TTC549 (cell line): ENCODE results near the gene ZBTB16.

Experiments used
- FAIRE-seq: peaks from 2 replicates; lab custom pipeline; 2012; peaks lifted over from hg19 to GRCh38; lab: Jason Lieb, UNC

The ZBTB16 gene

DNA sequence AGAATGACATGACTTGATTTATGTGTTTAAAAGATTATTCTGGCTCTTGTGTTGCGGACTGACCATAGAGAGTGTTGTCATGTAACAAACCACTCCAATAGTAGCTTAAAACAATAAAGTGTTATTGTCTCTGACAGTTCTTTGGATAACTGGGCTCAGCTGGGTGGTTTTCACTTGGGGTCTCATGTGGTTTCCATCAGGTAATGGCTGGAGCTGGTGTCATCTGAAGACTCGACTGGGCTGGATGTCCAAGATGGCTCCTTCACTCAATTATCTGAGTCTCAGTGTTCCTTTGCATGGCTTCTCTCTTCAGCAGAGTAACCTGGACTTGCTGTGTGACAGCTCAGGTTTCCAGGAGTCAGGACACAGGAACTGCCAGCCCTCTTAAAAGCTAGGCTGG, 132.4 kb downstream of the ZBTB16 start:
- FAIRE-seq, result no peak

DNA sequence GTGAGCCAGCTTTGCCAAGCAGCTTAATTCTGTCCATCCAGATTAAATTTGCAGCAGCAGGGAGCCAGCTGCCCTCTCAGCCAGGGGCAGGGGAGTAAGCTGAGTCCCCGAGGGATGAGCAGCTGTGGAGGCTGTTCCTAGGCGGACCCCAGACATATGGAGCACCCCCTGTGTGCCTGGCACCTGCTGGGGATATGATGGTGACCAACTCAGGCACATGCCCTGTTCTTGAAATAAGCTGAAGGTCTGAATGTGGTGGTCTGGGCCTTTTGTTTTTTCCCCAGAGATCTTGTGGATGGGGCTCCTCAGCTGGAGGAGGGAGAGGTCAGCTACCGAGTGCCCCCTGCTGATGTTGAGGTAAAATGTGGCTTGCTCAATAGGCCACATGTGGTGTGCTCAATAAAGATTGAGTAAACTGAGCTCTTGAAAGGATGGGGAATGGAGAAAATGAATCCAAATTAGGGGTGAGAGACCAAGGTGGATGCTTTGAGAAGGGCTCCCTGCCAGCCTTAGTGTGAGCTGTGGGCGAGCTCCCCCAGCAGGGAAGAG, 133.4 kb downstream of the ZBTB16 start:
- no peak for FAIRE-seq

DNA sequence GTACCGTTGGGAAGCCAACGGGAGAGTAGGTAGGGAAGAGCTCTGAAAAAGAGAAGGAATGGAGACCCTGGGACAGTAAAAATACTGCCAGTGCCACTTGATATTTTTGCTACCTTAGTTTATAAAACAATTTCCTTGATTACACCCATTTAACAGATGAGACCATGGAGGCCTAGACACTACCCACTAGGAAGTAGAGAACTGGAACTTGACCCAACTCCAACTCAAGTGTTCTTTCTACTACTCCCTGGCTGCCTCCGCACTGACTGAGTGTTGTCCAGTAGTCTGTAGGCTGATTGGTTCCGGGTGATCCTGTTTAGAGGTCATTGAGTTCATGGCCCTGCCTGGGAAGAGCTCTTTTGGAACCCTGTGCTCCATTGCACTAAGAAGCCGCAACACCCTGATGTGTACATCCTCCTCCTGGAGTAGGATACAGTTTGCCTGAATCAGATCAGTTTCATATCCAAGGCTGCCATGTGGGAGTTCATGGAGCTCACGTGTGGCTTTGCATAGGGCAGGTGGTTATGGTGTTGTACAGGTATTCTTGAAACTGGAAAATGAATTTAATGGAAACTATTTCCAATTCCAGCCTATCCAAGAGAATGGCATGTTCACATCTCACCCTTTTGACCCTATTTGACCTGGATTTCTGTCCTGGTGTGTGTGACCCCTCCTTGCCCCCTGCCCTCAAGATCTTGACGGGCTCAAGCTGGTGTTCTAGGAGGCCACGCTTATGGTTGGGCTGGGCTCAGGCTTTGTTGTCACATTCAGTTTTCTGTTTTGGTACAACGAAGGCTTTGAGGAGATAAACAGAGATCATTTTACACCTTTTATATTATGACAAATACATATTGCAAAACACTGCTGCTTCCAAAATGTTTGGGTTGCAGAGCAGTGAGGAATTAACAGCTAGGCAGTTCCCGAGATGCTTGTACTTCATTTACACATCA, 134.5 kb downstream of the ZBTB16 start:
- FAIRE-seq, result no peak

DNA sequence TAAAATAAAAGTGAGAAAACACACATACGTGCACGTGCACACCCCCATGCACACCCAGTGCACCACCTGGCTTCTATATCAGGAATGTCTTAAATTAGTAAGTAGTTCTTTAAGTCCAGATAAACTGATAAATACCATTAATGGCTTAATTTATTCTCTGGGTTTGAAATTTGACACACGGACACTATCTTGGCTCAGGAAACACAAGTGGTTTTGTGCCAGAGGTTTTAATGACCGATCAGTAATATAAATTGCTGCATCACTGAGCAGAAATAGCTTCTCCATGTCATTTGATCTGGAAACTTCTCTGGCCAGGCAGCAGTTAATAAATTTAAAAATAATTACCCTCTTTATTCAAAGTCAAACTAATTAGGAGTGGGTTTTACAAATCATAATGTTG, 135.2 kb downstream of the ZBTB16 start:
- FAIRE-seq, result no peak

DNA sequence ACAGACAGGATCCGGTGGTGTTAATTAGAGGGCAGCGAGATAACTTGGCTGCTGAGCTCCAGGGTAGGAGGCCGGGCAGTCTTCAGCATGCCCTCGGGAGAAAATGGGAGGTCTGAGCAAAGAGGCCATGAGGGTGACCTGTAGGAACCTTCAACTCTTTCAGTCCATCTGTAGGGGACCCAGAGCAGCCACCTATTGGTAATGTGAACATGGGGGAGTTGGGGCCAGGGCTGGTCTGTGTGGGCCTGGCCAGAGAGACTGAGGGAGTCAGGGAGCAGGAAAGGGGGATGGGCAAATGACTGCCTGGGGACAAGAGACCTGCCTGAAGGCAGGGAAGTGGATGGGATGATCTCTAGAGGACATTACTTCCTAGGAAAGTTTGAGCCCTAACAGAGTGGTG, 135.6 kb downstream of the ZBTB16 start:
- no peak for FAIRE-seq

DNA sequence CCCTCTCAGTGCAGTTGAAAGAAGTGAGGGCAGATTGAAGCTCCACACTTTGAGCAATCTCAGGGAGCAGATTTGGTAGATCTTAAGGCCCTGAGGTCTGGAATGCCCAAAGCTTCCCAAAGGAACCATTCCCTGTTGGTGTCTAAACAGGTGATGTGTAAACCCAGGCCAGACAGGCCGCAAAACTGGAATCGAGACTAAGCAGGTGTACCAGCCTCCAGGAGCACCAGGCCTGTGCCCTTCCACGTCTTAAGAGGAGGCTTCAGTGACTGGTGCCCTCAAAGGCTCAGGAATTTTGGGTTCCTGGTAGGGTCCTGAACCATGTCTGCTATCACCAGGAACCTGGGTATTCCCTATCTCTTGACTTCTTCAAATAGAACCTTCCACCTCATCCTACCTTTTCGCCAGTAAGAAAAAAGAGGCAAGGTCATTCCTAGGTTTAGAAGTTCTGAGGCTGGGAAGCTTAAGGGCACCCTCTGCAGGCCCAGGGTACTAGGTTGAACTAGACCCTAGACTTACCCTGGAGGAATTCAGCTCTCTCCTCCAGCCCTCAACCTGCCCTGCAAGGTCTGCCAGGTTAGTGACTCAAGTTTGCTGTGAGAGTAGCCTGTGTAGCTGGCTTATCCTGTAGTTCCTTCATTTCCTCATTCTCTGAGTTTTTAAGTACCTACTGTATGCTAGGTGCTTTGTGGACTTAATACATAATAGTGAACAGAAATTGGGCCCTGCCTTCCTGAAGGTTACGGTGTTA, 136.6 kb downstream of the ZBTB16 start:
- no peak for FAIRE-seq

DNA sequence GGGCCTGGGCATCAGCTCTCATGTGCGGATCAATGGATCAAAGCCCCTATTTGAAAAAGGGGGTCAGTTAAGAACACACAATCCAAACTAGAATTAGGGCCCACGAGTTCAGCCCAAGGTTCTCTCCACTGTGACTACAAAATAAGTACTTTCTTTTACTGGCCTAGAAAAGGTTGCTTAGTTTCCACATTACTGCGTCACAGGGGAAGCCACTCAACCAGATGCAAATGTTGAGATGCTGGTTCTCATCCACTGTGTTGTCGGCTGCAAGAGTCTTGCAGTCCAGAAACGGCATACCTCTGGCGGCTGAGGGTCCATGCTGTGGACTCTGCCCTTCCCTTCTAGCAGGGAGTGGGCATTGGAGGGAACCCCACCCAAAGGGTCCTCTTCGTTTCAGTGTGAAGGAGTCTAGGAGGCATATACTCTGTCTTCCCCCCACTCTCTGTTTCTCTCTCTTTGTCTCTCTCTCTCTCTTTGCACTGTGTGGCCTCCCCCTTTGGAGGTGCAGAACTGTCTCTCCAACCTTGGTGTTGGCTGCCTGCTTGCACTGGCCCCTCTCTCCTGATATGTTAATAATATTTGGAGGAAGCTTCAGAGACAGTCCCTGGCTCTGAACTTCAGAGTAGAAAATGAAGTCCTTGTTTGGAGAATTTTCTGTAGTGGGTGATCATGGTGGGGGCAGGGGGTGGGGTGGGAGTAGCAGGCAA, 137.6 kb downstream of the ZBTB16 start:
- no peak for FAIRE-seq

DNA sequence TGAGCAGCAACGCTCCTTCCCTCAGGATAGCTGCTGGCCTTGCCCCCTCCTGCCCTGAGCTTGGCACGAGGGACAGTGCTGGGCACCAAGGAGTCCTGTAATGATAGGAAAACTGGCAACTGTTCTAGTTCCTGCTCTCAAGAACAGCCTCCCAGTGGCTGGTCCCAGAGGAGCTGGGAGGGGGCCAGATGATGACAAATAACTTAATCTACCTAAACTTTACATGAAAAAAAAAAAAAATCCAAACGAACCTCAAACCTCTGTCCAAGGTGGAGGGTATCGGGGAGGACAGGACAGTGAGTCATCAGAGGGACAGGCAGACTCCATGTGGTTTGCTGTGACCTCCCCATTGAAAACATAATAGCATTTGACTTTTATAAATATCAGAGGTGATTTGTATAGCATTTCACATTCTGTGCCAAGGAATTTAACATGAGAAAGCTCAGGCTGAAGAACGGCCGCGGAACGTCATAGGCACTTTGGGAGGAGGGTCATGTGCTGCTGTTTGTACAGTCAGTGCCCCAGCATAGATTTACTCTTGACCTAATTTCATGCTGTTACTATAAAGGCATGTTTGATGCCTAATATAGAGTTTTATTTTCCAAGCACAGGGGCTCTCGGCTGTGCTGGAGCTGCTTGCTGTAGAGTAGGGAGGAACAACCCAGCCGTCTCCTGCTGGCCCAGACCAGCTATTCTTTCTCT, 138.4 kb downstream of the ZBTB16 start:
- FAIRE-seq, result no peak

DNA sequence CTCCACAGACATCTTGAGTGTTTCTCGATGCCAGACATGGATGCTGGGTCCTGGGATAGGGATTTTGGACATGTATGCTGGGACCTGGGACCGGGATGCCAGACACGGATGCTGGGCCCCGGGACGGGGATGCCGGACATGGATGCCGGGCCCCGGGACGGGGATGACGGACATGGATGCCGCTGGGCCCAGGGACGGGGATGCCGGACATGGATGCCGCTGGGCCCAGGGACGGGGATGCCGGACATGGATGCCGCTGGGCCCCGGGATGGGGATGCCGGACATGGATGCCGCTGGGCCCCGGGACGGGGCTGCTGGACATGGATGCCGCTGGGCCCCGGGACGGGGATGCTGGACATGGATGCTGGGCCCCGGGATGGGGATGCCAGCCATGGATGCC, 139.5 kb downstream of the ZBTB16 start:
- FAIRE-seq, result no peak

DNA sequence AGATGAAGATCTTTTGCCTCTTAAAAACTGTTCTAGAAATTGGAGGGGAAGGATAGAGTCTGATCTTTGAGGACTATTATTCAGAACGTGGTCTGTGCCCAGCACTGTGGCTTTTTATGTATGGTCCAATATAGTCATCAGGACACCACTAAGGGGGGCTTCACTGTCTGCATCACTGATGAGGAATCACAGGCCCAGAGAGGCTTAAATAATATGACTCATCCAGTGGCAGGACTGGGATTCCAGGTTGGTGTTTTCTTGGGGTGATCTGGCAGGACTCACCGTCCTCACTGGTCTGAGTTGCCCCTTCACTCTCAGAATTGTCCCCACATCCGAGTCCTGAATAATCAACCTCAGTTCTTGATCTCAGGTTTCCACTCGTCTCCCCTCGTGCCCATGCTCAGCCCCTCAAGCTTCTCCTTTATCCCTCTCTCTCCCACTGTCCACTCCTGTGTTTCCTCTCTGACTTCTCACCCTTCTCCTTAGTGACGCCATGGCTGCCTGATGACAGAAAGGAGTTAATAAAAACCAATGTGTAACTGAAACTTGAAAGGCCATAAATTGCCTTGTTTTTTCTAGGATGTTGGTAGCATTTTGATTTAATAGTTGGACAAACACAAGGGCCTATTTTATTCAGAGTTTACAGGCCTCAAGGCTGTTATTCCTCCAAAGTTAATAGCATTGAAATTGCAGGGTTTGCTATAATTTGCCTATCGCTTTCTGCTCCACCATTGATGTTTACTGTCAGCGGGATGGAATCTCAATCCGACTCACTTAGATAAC, 141.0 kb downstream of the ZBTB16 start:
- no peak for FAIRE-seq

DNA sequence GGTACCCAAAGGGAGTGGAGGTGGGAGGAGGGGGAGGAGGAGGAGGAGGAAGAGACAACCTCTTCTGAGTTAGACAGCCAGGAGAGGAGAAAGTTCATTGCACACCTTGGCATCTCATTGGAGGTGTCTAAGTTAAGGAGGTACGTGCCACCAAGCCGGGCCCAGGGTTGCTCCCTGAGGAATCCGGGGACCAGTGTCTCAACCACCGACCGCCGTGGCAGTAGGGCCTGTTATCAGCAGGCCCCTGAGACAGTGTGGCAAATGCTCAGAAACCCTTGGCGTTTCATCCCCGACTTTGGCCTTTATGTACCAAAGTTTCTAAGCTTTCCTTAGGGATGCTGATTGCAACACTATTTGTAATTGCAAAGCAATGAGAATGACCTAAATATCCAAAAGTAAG, 141.7 kb downstream of the ZBTB16 start:
- no peak for FAIRE-seq

DNA sequence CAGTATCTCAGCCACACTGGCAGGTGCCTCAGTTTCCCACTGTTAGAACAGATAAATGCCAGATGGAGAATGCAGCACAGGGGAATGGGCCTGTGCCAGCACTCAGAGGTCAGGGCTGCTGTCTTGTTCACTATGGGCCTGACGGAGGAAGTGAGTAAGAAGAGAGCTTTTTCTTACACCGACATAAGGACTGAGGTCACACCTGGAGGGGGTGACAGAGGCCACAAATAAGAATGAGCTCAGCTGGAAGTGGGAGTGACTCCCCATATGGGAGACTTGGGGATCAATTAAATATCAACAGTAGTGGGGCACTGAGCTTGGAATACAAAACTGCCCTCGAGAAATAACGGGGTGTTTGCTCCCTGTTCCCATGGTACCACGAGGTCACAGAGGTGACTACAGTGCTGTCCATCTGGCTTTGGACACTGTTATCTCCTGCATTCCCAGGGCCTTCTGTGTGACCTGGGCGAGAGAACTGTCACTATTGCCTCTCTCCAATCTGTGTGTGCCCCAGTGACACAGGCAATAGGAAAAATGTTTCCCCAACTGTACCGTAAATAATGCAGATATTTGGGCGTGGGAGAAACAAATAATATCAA, 142.6 kb downstream of the ZBTB16 start:
- no peak for FAIRE-seq

DNA sequence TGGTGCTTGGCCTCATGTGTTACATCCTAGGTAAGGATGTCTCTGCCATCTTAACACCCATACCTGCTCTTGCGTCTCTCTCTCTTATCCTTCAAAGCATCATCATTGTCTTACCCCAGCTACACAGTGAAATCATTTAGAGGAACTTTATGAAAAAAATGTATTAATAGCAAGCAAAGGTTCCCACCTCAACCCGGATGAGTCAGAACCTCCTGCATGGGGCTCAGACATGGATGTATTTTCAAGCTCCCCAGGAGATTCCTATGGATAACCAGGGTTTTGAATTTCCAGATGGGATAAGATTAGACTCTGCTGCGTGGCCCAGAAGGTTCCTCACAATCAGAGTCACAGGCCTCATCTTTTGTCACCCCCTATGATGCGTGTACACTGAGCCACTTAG, 147.6 kb downstream of the ZBTB16 start:
- no peak for FAIRE-seq

DNA sequence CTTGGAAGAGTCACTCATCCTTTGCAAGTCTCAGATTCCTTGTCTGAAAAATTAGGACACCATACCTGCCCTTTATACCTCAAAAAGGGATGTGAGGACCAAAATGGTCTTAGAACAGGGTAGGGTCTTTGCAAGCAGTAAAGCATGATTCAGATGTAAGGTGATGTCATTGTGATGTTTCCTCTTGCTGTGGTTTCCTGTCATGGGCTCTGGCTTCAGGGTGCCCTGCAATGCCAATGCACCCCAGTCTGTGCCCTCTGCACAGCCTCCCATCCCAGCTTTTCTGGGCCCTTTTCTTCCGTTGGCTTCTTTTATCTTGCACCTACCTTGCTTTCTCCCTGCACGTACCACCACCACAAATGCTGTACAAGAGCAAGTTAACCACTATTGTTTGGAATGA, 148.9 kb downstream of the ZBTB16 start:
- FAIRE-seq, result no peak

DNA sequence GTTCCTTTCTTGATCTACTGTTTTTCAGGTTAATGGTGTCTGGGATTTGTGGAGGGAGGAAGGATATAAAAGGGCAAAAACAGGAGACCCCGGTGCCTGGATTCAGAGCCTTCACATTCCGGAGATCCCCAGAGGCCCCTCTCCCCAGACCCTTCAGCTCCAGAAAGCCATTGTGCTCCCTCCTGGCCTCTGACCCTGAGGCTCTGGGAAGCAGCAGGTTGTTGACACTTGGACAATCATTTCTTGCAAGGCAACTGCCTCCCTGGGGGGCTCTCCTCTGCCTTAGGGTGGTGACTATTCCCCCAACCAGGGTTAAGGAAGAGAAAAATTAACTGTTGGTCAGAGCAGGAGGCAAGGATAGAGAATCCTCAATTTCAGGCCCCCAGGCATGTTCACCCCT, 149.8 kb downstream of the ZBTB16 start:
- no peak for FAIRE-seq

DNA sequence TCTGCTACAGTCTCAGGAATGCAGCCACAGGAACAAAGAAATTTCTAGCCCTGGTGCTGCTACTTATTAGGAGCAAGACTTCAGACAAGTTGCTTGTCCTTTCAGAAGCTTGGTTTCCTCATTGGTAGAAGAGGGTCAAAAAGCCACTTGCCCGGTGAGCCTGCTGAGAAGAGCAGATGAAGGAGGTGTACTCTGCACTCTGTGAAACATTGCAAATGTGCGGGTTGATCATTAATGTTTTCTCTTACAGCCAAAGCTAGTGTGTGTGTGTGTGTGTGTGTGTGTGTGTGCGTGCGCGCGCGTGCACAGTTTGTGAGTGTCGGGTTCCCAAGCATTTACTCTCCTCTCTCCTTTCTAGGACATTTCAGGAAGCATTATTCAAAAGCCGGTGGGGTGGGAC, 150.4 kb downstream of the ZBTB16 start:
- FAIRE-seq, result no peak

DNA sequence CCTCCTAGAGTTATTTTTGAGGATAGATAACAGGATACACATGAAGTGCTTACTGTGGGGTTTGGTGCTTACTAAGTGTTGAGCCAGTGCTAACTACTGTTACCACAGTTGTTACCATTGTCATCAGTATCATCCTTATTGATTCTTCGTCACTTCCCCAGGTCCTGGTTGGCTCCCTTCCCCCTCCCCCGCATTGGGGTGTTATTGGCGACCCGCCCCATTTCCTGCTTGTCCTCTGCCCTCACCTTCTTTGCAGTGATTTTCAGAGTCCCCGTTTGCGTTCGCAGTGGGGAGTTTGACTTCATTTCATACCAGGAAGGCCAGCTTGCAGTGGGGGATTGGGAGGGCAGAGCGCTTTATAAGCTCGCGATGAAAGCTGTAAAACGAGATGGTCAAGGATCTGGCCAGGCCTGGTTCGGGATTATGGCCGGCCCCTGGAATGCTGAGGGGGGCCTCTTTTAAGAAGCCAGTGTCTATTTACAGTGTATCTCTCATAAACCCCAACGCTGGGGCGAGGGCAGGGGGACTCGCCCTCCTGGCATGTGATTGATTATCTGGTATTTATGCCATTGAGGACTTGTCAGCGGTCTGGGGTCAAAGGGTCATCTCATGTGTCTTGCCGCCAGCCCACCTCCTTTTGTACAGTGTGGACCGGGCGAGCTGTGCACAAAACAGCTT, 152.1 kb downstream of the ZBTB16 start:
- no peak for FAIRE-seq

DNA sequence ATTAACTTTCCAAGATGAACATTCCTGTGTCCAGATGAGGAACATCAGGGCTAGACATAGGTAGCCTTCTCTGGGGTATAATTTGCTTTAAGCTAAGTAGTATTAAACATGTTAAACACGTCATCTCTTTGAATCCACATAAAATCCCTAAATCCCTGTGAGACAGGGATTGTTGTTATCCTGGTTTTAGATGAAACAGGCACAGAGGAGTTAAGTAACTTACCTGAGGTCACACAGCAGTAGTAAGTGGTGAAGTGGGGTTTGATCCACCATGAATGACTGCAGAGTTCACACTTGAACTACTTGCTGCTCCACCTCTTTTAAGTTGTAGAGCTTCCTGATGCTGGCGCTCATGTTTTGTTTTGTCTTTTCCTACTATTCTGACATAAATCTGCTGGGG, 154.1 kb downstream of the ZBTB16 start:
- no peak for FAIRE-seq

DNA sequence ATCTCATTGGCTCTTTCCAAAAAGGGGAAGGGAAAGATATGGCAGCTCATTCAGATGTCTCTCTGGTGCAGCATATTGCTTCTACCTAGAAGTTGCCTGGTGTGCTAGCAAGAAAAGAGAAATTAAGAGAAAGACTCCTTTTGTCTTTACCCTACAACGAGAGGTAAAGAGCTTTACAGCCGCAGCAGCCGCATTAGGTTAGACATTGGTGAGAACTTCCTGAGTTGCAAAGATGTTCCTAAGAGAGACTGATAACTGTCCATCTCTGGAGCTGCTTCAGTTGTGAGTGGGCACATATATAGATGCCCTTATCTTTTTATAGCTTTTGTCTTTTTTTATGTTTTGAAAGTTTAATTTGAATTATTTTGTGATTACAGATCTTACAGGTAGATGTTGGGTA, 155.9 kb downstream of the ZBTB16 start:
- FAIRE-seq, result no peak
